ENCODE data around the gene RAI1. TPM values are rescaled to one million over a fixed set of nuclear protein-coding genes. Genes with fewer than 3 reads are reported as not detected.
A peak's percentile ranks its signal among the peaks of the same experiment; 100 is the strongest.

RAI1 gene
- polyA plus RNA-seq, 2 of the 4 experiments (the other 2 are of a cell fraction), result 3.5 to 23.8 TPM

GRCh38 chr17:17767154-17767869 is 86.1 kb downstream of the RAI1 start:
- 91% methylated on average over 7 of the region's 7 CpGs for WGBS (ENCODE audit: missing lambda C conversion rate)
- H3K4me2 ChIP-seq, result no peak overlapping the region
- no peak for ATAC-seq
- H3K9me3 ChIP-seq, result no peaks in the 10 kb centered on the region
- H3K27ac ChIP-seq, result peak overlapping the region in 1 of 2 experiments; percentile 15; a peak in 1 of 6 replicates
- CTCF ChIA-PET, result interaction anchor here (0.9 to 10.0 kb wide), 4 partner anchors 10 to 93 kb away, joined by 4 to 55 read pairs (median 5); partner anchors contain the start of gene RAI1
- H3K4me1 ChIP-seq, result peaks cover 33% of the 10 kb centered on the region
- POLR2A ChIA-PET, result interaction anchor here (0.6 kb wide), 1 partner anchor 134 kb away, joined by 3 read pairs; no protein-coding TSS in a partner anchor
- FAIRE-seq, result no peak
- no peak for DNase-seq (ENCODE audit: low read depth in 1 of 2, low spot score in 1 of 2)
- TF ChIP-seq PHF8 (IDR thresholded peaks at IDR 0.05; ENCODE audit: borderline replicate concordance, low read depth) (no peak), CTCF (IDR thresholded peaks at IDR 0.05) (no peak), PBX3 (IDR thresholded peaks at IDR 0.05) (no peak), BHLHE40 (IDR thresholded peaks at IDR 0.05; ENCODE audit: low read depth, low read length) (no peak), ZC3H11A (IDR thresholded peaks at IDR 0.05) (no peak), CEBPB (IDR thresholded peaks at IDR 0.05) (no peak), GATA3 (IDR thresholded peaks at IDR 0.05; ENCODE audit: borderline replicate concordance) (no peak), ATOH8 (CRISPR knock-in tag; IDR thresholded peaks at IDR 0.05; ENCODE audit: low read depth) (no peak), JUN (IDR thresholded peaks at IDR 0.05) (no peak), ZFP36 (IDR thresholded peaks at IDR 0.05; ENCODE audit: borderline replicate concordance, partially characterized antibody) (no peak)
- H3K4me3 ChIP-seq, result no peak overlapping the region

GRCh38 chr17:17767887-17768418 is 86.7 kb downstream of the RAI1 start:
- Histone ChIP-seq H3K27ac (peak overlapping the region in 1 of 2 experiments; percentile 14; a peak in 1 of 6 replicates), H3K9me3 (no peaks in the 10 kb centered on the region), H3K4me1 (peaks cover 33% of the 10 kb centered on the region), H3K4me2 (no peak overlapping the region), H3K4me3 (no peak overlapping the region)
- ATAC-seq (no peak), FAIRE-seq (peak; percentile 73), DNase-seq (ENCODE audit: low read depth in 1 of 2, low spot score in 1 of 2) (no peak)
- ChIA-PET POLR2A (no interaction called here), CTCF (interaction anchor here (1.1 to 10.0 kb wide), 4 partner anchors 13 to 92 kb away, joined by 3 to 55 read pairs (median 4); partner anchors contain the start of gene RAI1)
- WGBS (ENCODE audit: missing lambda C conversion rate), result 85% methylated on average over 6 of the region's 6 CpGs
- TF ChIP-seq RCOR1 (IDR thresholded peaks at IDR 0.05; ENCODE audit: low read depth, low read length) (no peak), RARB (CRISPR knock-in tag; IDR thresholded peaks at IDR 0.05) (no peak), ESRRA (IDR thresholded peaks at IDR 0.05; ENCODE audit: borderline replicate concordance, low read length) (no peak)

- no peak for DNase-seq (ENCODE audit: low read depth in 1 of 2, low spot score in 1 of 2)
- Histone ChIP-seq H3K4me3 (no peak overlapping the region), H3K4me1 (peaks cover 39% of the 10 kb centered on the region), H3K4me2 (no peak overlapping the region), H3K27ac (peak overlapping the region in 1 of 2 experiments; percentile 14; a peak in 2 of 6 replicates), H3K9me3 (no peaks in the 10 kb centered on the region)
- CTCF ChIA-PET, result interaction anchor here (1.4 to 10.0 kb wide), 3 partner anchors 13 to 89 kb away, joined by 3 to 55 read pairs (median 5); partner anchors contain the start of gene RAI1
- ATAC-seq, result no peak
- POLR2A ChIA-PET, result no interaction called here
- TF ChIP-seq PHF8 (IDR thresholded peaks at IDR 0.05; ENCODE audit: borderline replicate concordance, low read depth), result no peak
- no peak for TF ChIP-seq MAX (IDR thresholded peaks at IDR 0.05)
- TF ChIP-seq GATA3 (IDR thresholded peaks at IDR 0.05; ENCODE audit: borderline replicate concordance), result no peak
- TF ChIP-seq CBX2 (IDR thresholded peaks at IDR 0.05; ENCODE audit: borderline replicate concordance, low read depth), result no peak
- TF ChIP-seq JUN (IDR thresholded peaks at IDR 0.05), result no peak
- TF ChIP-seq POLR2A (IDR thresholded peaks at IDR 0.05; ENCODE audit: low read length), result no peak
- no peak for TF ChIP-seq RAD21 (conservative IDR thresholded peaks at IDR 0.05 in 1 of 2, IDR thresholded peaks at IDR 0.05 in 1 of 2)
- TF ChIP-seq FOXS1 (CRISPR knock-in tag; IDR thresholded peaks at IDR 0.05), result no peak
- TF ChIP-seq ESRRA (IDR thresholded peaks at IDR 0.05; ENCODE audit: borderline replicate concordance, low read length), result no peak
- TF ChIP-seq ATOH8 (CRISPR knock-in tag; IDR thresholded peaks at IDR 0.05; ENCODE audit: low read depth), result no peak
- TF ChIP-seq POLR2AphosphoS2 (conservative IDR thresholded peaks at IDR 0.05; ENCODE audit: low read length), result no peak
- WGBS (ENCODE audit: missing lambda C conversion rate), result 82% methylated on average over 14 of the region's 14 CpGs
- no peak for FAIRE-seq
These were observed 87.3 kb downstream of the RAI1 start for GRCh38 chr17:17768424-17769088.

Data from A549 (cell line).